Stimulated activated effector memory CD8-positive, alpha-beta T cell treated with anti-CD3 and anti-CD28 coated beads, Interleukin-12 subunit alpha, Interleukin-12 subunit beta, amount 100 ng/mL, for 72 hours (primary cell): ENCODE measurements around the gene SCT.
A peak's percentile ranks its signal among the peaks of the same experiment; 100 is the strongest.

Experiments used
- ATAC-seq: fragments of 150-1000 bp; cut with Tn5 transposase; 2 replicates; pipeline ENCODE4 v1.10.0; 2021
- DNase-seq, 2 donors: peaks; one replicate each; pipeline ENCODE4 v3.0.0; 2021 to 2022; ENCODE audit warnings: low spot score in 2 of 2
- H3K27ac Mint-ChIP-seq: one replicate; pipeline ENCODE4 v1.8.0; 2022; ENCODE audit warnings: mild to moderate bottlenecking, mixed read lengths
- H3K36me3 Mint-ChIP-seq: one replicate; pipeline ENCODE4 v1.8.0; 2022; ENCODE audit warnings: mild to moderate bottlenecking, mixed read lengths
- H3K4me1 Mint-ChIP-seq: one replicate; pipeline ENCODE4 v1.8.0; 2022; ENCODE audit warnings: mixed read lengths
- H3K4me3 Mint-ChIP-seq: one replicate; pipeline ENCODE4 v1.8.0; 2022; ENCODE audit warnings: mild to moderate bottlenecking, mixed read lengths
- H3K9me3 Mint-ChIP-seq: one replicate; pipeline ENCODE4 v1.8.0; 2022; ENCODE audit warnings: mixed read lengths

SCT gene

DNA sequence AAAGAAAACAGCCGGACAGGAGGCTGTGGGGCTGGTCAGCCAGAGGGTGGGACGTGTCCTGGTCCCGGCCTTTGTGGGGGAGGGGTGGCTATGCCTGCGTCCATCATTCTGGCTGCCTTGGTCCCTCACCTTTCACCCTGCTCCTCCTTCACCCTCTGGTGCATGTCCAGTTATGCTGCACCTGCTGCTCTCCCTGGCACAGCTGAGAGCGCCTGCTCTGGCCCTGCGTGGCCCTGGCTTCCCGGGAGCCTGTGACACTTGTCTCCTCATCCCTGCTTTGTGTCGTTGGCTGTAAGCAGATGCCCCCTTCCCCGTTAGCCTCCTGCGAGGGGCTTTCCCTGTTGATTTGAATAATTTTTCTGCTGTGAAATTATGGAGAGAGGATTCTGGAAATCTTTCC lies 34.1 kb downstream of the SCT start:
- Mint-ChIP-seq H3K36me3 (peaks cover 95% of the 10 kb centered on the region), H3K9me3 (no peaks in the 10 kb centered on the region), H3K27ac (peak overlapping the region; percentile 37), H3K4me3 (no peak overlapping the region), H3K4me1 (peaks cover 42% of the 10 kb centered on the region)
- ATAC-seq (no peak), DNase-seq (no peak)

DNA sequence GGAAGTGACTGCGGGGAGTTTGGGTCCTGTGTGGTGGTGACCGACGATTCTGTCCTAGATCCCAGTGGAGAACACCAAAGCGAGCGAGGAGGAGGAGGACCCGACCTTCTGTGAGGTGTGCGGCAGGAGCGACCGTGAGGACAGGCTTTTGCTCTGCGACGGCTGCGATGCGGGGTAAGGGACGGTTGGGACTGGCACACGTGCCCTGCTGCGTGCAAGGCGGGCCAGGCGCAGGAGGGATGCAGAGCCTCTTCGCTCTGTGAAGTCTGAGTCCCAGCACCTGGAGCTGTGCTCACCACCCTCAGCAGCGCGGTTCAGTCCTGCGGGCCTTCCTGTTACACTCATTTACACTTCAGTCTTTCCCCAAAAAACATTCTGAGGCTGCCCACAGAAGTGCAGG lies 34.5 kb downstream of the SCT start:
- Mint-ChIP-seq H3K36me3 (peaks cover 99% of the 10 kb centered on the region), H3K4me1 (peaks cover 46% of the 10 kb centered on the region), H3K4me3 (no peak overlapping the region), H3K27ac (peak overlapping the region; percentile 37), H3K9me3 (no peaks in the 10 kb centered on the region)
- ATAC-seq (no peak), DNase-seq (no peak)

DNA sequence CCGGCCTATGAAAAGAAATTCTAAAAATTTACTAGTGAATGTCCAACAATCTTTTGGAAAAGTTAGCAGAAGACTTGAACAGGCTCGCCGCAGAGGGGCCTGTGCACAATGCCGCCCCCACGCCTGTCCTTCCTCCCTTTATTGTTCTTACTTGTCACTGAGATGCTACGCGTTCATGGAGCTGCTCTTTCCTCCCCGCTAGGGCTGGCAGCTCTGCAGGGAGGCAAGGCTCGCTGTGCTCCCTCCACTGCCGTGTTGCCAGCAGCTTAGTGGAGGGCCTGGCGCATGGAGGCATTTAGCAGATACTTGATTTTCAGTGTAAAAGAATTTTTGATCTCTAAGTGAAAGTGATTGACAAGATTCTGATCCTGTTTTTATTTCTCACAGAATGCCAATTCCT lies 36.0 kb downstream of the SCT start:
- H3K4me3 Mint-ChIP-seq: no peak overlapping the region
- no peak for DNase-seq
- peaks cover 48% of the 10 kb centered on the region for H3K4me1 Mint-ChIP-seq
- peaks cover 98% of the 10 kb centered on the region for H3K36me3 Mint-ChIP-seq
- no peak overlapping the region for H3K27ac Mint-ChIP-seq
- ATAC-seq: no peak
- H3K9me3 Mint-ChIP-seq: no peaks in the 10 kb centered on the region

DNA sequence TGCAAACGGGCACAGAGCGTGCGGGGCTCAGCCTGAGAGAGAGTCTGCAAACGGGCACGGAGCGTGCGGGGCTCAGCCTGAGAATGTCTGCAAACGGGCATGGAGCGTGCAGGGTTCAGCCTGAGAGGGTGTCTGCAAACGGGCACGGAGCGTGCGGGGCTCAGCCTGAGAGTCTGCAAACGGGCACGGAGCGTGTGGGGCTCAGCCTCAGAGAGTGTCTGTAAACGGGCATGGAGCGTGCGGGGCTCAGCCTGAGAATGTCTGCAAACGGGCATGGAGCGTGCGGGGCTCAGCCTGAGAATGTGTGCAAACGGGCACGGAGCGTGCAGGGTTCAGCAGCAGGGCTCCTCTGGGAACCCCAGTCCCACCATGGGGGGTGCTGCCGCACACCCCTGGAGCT lies 37.2 kb downstream of the SCT start:
- no peak overlapping the region for H3K4me3 Mint-ChIP-seq
- ATAC-seq: no peak
- peak overlapping the region; percentile 63 for H3K27ac Mint-ChIP-seq
- H3K36me3 Mint-ChIP-seq: peaks cover 92% of the 10 kb centered on the region
- no peaks in the 10 kb centered on the region for H3K9me3 Mint-ChIP-seq
- no peak for DNase-seq
- peaks cover 48% of the 10 kb centered on the region for H3K4me1 Mint-ChIP-seq

DNA sequence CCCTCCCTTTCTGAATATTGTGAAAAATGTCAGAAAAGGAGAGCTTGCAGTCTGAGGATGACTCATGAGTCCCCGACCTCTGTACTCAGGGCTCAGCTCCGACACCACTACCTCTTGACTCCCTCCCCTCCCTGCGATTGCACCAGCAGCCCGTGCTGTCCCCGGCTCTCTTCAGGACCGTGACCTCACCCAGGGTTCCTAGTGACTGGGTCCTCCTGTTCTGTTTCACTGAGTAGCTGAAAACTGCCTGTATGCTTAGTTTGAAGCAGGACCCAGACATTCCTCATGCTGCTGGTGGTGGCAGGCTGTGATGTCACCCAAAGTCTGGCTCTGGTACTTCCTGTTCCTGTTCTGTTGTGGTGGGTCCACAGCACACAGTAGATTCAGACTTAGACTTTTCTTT lies 39.0 kb downstream of the SCT start:
- H3K36me3 Mint-ChIP-seq: peaks cover 92% of the 10 kb centered on the region
- peaks cover 36% of the 10 kb centered on the region for H3K4me1 Mint-ChIP-seq
- peak overlapping the region; percentile 76 for H3K4me3 Mint-ChIP-seq
- H3K9me3 Mint-ChIP-seq: no peaks in the 10 kb centered on the region
- H3K27ac Mint-ChIP-seq: peak overlapping the region; percentile 94
- DNase-seq (peak in 1 of 2 donors; percentile 77), ATAC-seq (peak; percentile 98)

DNA sequence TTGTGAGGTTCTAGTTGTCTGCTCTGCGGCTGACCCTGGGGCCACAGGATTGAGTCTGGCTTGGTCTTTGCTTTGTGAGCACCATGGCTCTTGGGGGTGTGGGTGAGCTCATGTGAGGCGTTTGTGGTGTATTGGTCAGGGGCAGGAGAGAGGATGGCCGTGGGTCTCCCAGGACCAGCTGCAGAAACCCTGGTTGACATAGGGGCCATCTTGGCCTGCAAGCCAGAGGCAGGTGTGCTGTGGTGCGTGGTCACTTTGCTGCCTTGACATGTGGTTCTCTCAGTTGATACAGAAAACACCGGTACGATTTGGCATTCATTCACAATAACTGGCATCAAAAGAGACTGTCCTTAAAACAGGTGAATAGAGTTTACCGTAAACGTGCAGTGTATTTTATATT lies 39.4 kb downstream of the SCT start:
- DNase-seq: no peak
- ATAC-seq: peak; percentile 44
- Mint-ChIP-seq H3K4me3 (peak overlapping the region; percentile 76), H3K27ac (peak overlapping the region; percentile 94), H3K4me1 (peaks cover 35% of the 10 kb centered on the region), H3K36me3 (peaks cover 92% of the 10 kb centered on the region), H3K9me3 (no peaks in the 10 kb centered on the region)

DNA sequence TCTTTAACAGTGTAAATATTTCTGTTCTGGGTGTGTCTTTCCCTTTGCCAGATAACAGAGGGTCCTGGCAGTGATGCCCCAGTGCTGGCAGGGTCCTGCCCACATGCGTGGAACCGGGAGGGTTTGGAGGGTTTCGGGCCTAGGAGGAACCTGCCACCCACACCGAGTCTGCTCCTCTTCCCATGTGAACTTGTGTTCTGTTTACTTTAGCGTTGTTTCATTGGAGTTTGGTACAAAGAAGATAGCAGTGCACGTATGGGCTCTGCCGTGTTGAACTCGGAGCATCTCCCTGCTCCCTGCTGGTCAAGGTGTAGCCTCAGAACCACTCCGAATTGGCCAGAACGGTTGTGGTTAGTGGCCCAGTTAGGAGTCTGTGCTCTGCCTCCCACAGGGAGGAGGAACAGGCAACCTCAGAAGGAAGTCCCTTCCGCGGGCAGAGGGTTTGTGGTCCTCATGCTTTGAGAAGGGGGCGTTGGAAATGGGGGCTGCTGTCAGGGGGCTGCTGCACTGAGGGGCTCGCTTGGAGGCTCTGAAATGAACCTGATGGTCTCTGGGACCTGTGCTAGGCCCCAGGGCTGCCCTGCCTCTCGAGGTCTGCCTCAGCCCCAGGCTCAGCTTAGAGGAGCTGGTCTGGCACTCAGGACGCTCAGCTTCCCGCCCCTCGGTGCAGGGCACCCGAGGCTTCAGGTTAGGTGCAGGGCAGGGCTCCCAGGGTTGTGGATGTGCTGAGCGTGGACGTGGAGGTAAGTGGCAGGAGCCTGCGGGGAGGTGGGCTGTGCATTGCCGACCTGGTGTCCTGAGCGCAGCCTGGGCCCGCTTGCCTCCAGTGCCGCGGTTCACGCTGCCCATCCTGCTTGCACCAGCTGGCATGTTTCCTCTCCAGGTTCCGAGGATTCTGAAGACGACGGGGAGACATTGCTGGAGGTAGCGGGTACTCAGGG lies 40.3 kb downstream of the SCT start:
- Mint-ChIP-seq H3K27ac (peak overlapping the region; percentile 94), H3K4me1 (peaks cover 39% of the 10 kb centered on the region), H3K4me3 (peak overlapping the region; percentile 76), H3K9me3 (no peaks in the 10 kb centered on the region), H3K36me3 (peaks cover 92% of the 10 kb centered on the region)
- ATAC-seq (no peak), DNase-seq (no peak)

DNA sequence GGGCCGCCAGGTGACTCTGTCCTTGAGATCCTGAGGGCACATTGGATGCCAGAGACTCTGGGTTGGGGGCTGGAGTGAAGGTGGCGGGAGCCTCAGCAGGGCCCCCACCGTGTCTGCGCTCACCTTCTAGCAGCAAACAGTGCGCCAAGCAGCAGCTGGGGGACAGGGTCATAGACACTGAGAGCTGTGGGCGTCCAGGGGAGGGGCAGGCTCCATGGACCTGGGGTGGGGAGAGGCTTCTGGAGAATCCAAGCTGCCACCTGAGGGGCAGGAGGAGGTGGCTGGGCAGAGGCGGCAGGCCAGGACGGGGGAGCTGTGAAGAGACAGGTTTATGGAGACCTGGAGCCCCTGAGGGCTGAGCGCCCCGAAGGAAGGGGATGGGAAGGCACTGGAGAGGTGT lies 42.7 kb downstream of the SCT start:
- no peak for DNase-seq
- peak overlapping the region; percentile 52 for H3K27ac Mint-ChIP-seq
- ATAC-seq: no peak
- peaks cover 52% of the 10 kb centered on the region for H3K4me1 Mint-ChIP-seq
- no peak overlapping the region for H3K4me3 Mint-ChIP-seq
- H3K36me3 Mint-ChIP-seq: peaks cover 86% of the 10 kb centered on the region
- no peaks in the 10 kb centered on the region for H3K9me3 Mint-ChIP-seq

DNA sequence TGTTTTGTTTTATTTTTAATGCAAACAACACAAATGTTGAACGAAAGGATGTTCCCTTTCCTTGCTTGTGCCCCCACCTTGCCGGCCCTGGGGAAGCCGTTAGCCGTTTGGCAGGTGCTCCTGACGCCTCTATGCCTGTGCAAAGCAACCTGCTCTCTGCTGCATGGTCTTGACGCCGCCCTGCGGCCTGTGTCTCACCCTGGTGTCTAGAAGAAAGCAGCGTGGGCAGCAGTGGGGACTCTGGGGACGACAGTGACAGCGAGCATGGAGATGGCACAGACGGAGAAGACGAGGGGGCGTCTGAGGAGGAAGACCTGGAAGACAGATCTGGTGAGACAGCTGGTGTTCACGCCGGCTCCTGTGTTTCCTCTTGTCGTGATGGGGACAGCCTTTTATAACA lies 45.2 kb downstream of the SCT start:
- no peak for DNase-seq
- ATAC-seq: no peak
- Mint-ChIP-seq H3K4me3 (no peak overlapping the region), H3K27ac (peak overlapping the region; percentile 83), H3K36me3 (peaks cover 85% of the 10 kb centered on the region), H3K4me1 (peaks cover 54% of the 10 kb centered on the region), H3K9me3 (no peaks in the 10 kb centered on the region)

DNA sequence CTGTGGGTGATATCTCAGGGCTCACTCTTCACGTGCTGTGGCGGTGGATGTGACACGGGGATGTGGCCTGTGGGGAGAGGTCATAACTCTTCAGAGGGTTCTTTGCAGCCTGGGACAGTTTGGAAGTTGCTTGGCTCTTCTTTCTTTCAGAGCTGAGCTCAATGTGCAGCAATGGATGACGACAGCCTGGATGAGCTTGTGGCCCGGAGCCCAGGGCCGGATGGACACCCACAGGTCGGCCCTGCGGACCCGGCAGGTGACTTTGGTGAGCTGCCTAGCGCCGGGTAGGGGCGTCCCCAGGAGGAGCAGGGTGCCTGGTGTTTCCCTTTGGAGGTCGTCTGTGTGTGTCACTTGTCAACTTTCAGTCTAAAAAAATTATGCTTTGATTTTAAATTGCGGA lies 45.6 kb downstream of the SCT start:
- DNase-seq (no peak), ATAC-seq (no peak)
- Mint-ChIP-seq H3K27ac (peak overlapping the region; percentile 83), H3K9me3 (no peaks in the 10 kb centered on the region), H3K4me1 (peaks cover 50% of the 10 kb centered on the region), H3K4me3 (no peak overlapping the region), H3K36me3 (peaks cover 83% of the 10 kb centered on the region)

DNA sequence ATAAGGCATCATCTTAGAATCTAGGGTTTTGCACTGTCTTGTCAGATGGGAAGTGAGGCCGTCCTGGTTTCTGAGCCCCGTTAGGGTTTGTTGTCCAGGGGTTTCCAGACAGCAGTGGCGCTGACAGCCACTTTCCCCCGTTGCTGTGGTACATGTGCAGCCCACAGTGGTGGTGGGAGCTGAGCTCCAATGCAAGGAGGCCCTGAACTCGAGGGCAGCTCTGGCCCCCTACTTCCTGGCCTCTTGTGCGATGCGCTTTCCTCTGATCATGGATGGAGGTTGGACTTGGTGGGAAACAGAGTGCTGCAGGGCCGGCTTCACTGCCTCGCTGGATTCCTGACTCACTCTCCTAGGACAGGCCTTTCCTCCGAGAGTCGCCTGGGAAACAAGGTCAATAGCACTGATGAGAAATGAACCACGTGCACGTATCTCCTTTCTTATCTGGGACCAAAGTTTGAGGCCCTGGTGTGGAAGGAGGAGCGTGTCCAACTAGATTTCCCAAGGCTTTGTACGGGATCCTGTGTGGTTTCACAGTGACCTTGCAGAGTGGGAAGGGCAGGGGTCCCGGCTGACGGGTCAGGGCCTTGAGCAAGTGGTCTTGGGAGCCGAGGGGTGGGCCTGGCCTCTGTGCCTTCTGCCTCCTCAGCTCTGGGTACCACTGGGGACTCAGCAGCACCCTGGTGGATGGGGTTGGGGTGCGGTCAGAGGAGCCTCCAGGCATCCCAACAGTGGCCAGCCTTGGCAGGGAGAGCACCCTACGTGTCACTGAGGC lies 47.0 kb downstream of the SCT start:
- Mint-ChIP-seq H3K4me1 (peaks cover 49% of the 10 kb centered on the region), H3K9me3 (no peaks in the 10 kb centered on the region), H3K36me3 (peaks cover 86% of the 10 kb centered on the region), H3K4me3 (peak overlapping the region; percentile 82), H3K27ac (peak overlapping the region; percentile 40)
- ATAC-seq: no peak
- DNase-seq: no peak

DNA sequence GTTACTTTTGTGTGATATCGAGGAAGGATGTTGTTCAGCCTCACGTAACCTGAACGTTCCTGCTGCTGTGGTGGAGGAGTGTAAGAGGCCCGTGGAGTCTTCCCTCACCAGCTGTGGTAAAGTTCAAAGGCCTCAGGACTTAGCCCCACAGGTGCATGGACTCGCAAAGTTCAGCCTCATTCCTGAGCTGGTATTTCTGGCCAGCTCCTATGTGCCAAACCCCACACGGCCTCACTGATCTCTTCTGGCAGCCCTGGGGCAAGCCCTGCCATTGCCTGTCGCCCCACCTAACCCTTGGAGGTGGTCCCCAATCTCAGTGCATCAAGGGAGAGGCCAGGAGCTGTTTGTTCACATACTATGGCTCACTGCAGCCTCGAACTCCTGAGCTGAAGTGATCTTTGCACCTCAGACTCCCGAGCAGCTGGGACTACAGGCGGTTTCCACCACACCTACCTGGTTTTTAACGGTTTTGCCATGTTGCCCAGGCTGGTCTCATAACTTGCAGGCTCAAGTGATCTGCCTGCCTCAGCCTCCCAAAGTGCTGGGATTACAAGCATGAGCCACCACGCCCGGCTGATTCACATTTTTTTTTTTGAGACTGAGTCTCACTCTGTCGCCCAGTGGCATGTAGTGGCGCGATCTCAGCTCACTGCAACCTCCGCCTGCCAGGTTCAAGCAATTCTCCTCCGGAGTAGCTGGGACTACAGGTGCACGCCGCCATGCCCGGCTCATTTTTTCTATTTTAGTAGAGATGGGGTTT lies 48.5 kb downstream of the SCT start:
- DNase-seq (no peak), ATAC-seq (no peak)
- H3K9me3 Mint-ChIP-seq: no peaks in the 10 kb centered on the region
- H3K4me3 Mint-ChIP-seq: peak overlapping the region; percentile 82
- H3K36me3 Mint-ChIP-seq: peaks cover 70% of the 10 kb centered on the region
- peak overlapping the region; percentile 45 for H3K27ac Mint-ChIP-seq
- H3K4me1 Mint-ChIP-seq: peaks cover 60% of the 10 kb centered on the region

DNA sequence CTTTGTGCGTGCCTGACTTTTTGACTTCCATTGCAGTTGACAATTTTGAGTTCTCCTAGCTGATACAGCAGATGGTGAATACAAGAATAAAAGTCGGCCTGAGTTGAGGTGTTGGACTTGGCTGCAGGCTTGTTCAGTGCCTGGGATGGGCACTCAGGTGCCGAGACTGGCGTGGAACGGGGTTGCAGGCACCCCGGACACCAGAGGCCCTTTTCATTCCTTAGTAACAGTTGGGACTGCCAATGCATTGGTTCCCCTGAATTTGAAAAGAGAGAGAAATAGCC lies 49.4 kb downstream of the SCT start:
- no peak for DNase-seq
- Mint-ChIP-seq H3K36me3 (peaks cover 61% of the 10 kb centered on the region), H3K27ac (peak overlapping the region; percentile 84), H3K4me3 (peak overlapping the region; percentile 82), H3K9me3 (no peaks in the 10 kb centered on the region), H3K4me1 (peaks cover 60% of the 10 kb centered on the region)
- ATAC-seq: no peak

DNA sequence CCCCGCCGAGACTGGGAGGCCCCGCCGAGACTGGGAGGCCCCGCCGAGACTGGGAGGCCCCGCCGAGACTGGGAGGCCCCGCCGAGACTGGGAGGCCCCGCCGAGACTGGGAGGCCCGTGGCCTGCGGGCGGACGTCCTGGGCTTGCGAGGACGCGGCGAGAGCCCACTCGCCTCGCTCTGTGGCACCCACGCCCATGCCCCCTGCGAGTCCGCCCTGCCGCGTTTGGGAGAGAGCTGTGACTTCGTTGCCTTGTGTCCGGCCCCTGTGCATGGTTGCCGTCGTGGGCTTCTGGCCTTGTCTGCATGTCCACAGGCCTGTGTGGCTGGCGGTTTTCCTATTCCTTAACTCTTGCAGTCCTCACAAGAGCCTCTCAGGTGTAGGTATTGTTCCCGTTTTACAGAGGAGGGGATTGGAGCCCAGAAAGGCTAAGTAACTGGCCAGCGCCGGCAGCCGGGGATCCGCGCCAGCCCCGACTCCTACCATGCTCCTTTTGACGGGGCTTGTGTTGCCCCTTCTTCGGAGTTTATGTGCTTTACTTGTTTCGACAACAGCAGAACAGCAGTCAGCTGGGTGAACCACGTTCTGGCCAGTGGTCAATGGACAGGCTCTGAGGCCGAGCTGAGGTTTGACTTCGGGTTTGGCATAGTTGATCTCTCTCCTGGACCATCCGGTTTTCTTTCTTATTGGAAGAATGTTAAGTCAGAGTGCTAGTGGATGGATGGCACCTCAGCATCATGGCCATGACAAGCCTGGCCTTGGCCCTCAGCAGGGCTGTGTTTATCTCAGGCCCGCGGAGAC lies 50.0 kb downstream of the SCT start:
- DNase-seq (peak in 1 of 2 donors; percentile 58), ATAC-seq (no peak)
- peak overlapping the region; percentile 82 for H3K4me3 Mint-ChIP-seq
- H3K4me1 Mint-ChIP-seq: peaks cover 60% of the 10 kb centered on the region
- H3K27ac Mint-ChIP-seq: peak overlapping the region; percentile 84
- no peaks in the 10 kb centered on the region for H3K9me3 Mint-ChIP-seq
- H3K36me3 Mint-ChIP-seq: peaks cover 56% of the 10 kb centered on the region
